ENCODE measurements around the gene ZNF787. TPM values are rescaled to one million over a fixed set of nuclear protein-coding genes. Genes with fewer than 3 reads are reported as not detected.

Gene ZNF787
- total and polyA plus RNA-seq, 4 donors = 2.9 to 23.6 (median 18.8) TPM

DNA sequence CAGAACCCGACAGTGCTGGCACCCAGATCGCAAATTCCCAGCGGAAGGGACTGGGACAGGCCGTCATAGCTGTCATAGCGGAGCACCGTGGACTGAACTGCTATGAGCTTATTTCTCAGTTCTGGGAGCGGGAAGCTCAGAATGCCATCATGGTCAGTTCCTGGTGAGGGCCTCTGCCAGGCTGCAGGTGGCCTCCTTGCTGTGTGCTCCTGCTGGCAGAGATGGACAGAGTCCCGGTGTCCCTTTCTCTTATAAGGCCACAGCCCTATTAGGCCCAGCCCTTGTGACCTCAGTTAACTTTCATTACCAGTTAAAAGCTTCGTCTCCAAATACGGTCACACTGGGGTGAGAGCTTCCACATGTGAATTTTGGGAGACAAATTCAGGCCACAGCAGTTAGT lies 24.6 kb upstream of the ZNF787 start:
- no peaks in the 10 kb centered on the region for H3K9me3 ChIP-seq (ENCODE audit: control insufficient read depth in 4 of 4, low read length in 3 of 4)
- DNase-seq (ENCODE audit: low spot score) = no peak
- H3K4me1 ChIP-seq (ENCODE audit: control insufficient read depth in 4 of 4, insufficient read depth in 4 of 4, low read length in 3 of 4) = peaks cover 10 to 47% (median 40%) of the 10 kb centered on the region in 4 donors
- H3K27me3 ChIP-seq (ENCODE audit: control insufficient read depth in 4 of 4, insufficient read depth in 4 of 4, low read length in 3 of 4) = no peaks in the 10 kb centered on the region
- TF ChIP-seq RAD21 (IDR thresholded peaks at IDR 0.05) (peak in 1 of 2 donors; percentile 15), RXRA (IDR thresholded peaks at IDR 0.05) (peak; percentile 39), GABPA (IDR thresholded peaks at IDR 0.05 in 1 of 2, conservative IDR thresholded peaks at IDR 0.05 in 1 of 2) (no peak)
- TF ChIP-seq, protein P1, sequence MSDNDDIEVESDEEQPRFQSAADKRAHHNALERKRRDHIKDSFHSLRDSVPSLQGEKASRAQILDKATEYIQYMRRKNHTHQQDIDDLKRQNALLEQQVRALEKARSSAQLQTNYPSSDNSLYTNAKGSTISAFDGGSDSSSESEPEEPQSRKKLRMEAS (IDR thresholded peaks at IDR 0.05) = no peak
- peak overlapping the region in 1 of 2 donors; percentile 31 for H3K9ac ChIP-seq (ENCODE audit: low read depth in 1 of 2, low read length in 2 of 2)
- 62% methylated on average over 10 of the region's 10 CpGs for WGBS
- peak overlapping the region in 1 of 2 donors; percentile 22 for H3K27ac ChIP-seq (ENCODE audit: low read depth in 1 of 2, low read length in 2 of 2)
- peaks cover 5 to 14% (median 10%) of the 10 kb centered on the region in 4 donors for H3K36me3 ChIP-seq (ENCODE audit: control insufficient read depth in 4 of 4, insufficient read depth in 3 of 4, low read depth in 1 of 4, low read length in 3 of 4)
- H3K4me3 ChIP-seq (ENCODE audit: low read depth in 1 of 3, low read length in 3 of 3) = no peak overlapping the region

DNA sequence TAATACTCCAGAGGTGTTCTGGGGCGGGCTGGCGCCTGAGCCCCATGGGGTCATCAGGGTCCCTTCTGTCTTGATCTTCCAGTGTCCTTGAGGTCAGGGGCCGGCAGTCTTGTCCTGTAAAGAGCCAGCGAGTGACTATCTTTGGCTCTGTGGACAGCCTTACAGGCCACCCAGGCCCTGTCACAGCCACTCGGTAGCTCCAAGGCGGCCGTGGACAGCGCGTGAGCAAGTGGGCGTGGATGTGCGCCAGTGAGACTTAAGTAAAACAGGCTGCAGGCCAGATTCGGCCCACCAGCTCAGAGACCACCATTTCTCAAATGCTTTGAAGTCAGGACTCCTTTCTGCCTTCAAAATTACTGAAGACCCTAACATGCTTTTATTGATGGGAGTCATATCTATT lies 23.7 kb upstream of the ZNF787 start:
- no peak overlapping the region for H3K4me3 ChIP-seq (ENCODE audit: low read depth in 1 of 3, low read length in 3 of 3)
- no peak overlapping the region for H3K9ac ChIP-seq (ENCODE audit: low read depth in 1 of 2, low read length in 2 of 2)
- peak overlapping the region in 1 of 2 donors; percentile 55 for H3K27ac ChIP-seq (ENCODE audit: low read depth in 1 of 2, low read length in 2 of 2)
- 94% methylated on average over 12 of the region's 12 CpGs for WGBS
- TF ChIP-seq, protein P2, sequence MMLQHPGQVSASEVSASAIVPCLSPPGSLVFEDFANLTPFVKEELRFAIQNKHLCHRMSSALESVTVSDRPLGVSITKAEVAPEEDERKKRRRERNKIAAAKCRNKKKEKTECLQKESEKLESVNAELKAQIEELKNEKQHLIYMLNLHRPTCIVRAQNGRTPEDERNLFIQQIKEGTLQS (IDR thresholded peaks at IDR 0.05) = no peak
- no peaks in the 10 kb centered on the region for H3K9me3 ChIP-seq (ENCODE audit: control insufficient read depth in 4 of 4, low read length in 3 of 4)
- peaks cover 11 to 55% (median 46%) of the 10 kb centered on the region in 4 donors for H3K4me1 ChIP-seq (ENCODE audit: control insufficient read depth in 4 of 4, insufficient read depth in 4 of 4, low read length in 3 of 4)
- no peaks in the 10 kb centered on the region for H3K27me3 ChIP-seq (ENCODE audit: control insufficient read depth in 4 of 4, insufficient read depth in 4 of 4, low read length in 3 of 4)
- H3K36me3 ChIP-seq (ENCODE audit: control insufficient read depth in 4 of 4, insufficient read depth in 3 of 4, low read depth in 1 of 4, low read length in 3 of 4) = peaks cover 5 to 14% (median 10%) of the 10 kb centered on the region in 4 donors
- DNase-seq (ENCODE audit: low spot score) = no peak

DNA sequence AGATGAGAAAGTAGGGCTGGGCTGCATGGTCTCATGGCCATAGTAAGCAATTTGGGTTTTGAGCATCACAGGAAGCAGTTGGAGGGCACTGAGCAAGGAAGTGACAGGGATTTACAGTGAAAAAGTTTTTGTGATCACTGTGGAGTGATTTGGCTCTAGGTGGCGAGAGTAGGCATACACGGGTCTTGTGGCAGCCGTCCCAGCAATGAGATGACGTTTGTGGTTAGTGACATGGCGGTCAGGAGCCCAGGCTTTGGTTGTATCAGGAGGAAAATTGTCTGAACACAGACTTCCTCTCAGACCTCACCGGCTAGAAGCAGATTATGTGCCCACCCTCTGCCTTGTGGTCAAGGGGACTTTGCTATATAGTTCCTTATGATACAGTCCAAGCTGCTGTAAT lies 23.3 kb upstream of the ZNF787 start:
- DNase-seq (ENCODE audit: low spot score) = no peak
- Histone ChIP-seq H3K27me3 (ENCODE audit: control insufficient read depth in 4 of 4, insufficient read depth in 4 of 4, low read length in 3 of 4) (no peaks in the 10 kb centered on the region), H3K27ac (ENCODE audit: low read depth in 1 of 2, low read length in 2 of 2) (peak overlapping the region in 1 of 2 donors; percentile 55), H3K9ac (ENCODE audit: low read depth in 1 of 2, low read length in 2 of 2) (no peak overlapping the region), H3K4me1 (ENCODE audit: control insufficient read depth in 4 of 4, insufficient read depth in 4 of 4, low read length in 3 of 4) (peaks cover 11 to 58% (median 48%) of the 10 kb centered on the region in 4 donors), H3K36me3 (ENCODE audit: control insufficient read depth in 4 of 4, insufficient read depth in 3 of 4, low read depth in 1 of 4, low read length in 3 of 4) (peaks cover 5 to 14% (median 10%) of the 10 kb centered on the region in 4 donors), H3K4me3 (ENCODE audit: low read depth in 1 of 3, low read length in 3 of 3) (no peak overlapping the region), H3K9me3 (ENCODE audit: control insufficient read depth in 4 of 4, low read length in 3 of 4) (no peaks in the 10 kb centered on the region)
- WGBS = 56% methylated on average over 6 of the region's 6 CpGs
- no peak for TF ChIP-seq JUND (IDR thresholded peaks at IDR 0.05)
- TF ChIP-seq, protein P3, sequence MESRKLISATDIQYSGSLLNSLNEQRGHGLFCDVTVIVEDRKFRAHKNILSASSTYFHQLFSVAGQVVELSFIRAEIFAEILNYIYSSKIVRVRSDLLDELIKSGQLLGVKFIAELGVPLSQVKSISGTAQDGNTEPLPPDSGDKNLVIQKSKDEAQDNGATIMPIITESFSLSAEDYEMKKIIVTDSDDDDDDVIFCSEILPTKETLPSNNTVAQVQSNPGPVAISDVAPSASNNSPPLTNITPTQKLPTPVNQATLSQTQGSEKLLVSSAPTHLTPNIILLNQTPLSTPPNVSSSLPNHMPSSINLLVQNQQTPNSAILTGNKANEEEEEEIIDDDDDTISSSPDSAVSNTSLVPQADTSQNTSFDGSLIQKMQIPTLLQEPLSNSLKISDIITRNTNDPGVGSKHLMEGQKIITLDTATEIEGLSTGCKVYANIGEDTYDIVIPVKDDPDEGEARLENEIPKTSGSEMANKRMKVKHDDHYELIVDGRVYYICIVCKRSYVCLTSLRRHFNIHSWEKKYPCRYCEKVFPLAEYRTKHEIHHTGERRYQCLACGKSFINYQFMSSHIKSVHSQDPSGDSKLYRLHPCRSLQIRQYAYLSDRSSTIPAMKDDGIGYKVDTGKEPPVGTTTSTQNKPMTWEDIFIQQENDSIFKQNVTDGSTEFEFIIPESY (IDR thresholded peaks at IDR 0.05) = no peak
- TF ChIP-seq, protein P4, sequence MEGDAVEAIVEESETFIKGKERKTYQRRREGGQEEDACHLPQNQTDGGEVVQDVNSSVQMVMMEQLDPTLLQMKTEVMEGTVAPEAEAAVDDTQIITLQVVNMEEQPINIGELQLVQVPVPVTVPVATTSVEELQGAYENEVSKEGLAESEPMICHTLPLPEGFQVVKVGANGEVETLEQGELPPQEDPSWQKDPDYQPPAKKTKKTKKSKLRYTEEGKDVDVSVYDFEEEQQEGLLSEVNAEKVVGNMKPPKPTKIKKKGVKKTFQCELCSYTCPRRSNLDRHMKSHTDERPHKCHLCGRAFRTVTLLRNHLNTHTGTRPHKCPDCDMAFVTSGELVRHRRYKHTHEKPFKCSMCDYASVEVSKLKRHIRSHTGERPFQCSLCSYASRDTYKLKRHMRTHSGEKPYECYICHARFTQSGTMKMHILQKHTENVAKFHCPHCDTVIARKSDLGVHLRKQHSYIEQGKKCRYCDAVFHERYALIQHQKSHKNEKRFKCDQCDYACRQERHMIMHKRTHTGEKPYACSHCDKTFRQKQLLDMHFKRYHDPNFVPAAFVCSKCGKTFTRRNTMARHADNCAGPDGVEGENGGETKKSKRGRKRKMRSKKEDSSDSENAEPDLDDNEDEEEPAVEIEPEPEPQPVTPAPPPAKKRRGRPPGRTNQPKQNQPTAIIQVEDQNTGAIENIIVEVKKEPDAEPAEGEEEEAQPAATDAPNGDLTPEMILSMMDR (IDR thresholded peaks at IDR 0.05; ENCODE audit: low read depth, low read length, missing input control) = no peak
- TF ChIP-seq, protein P2 (IDR thresholded peaks at IDR 0.05) = no peak
- TF ChIP-seq FOXA1 (IDR thresholded peaks at IDR 0.05) = no peak

All from liver (tissue), 9 donors.